ENCODE data around the gene MANEAL. TPM values are rescaled to one million over a fixed set of nuclear protein-coding genes. Genes with fewer than 3 reads are reported as not detected.

Gene MANEAL
- total RNA-seq (2022; extraction: Qiagen RNA extraction): 20.6 to 26.6 TPM (median 26.3 TPM) in 5 replicates

GRCh38 chr1:37793773-37794371, at the start of gene MANEAL:
Gene MANEAL (plus strand): TSS chr1:37793847. CDS start chr1:37794183, 336 bp downstream.

GRCh38 chr1:37764888-37765441, 28.7 kb upstream of the MANEAL start, which contains the start of gene EPHA10:
Gene EPHA10 (minus strand): TSS chr1:37765120. CDS start chr1:37765066, 54 bp downstream.

GRCh38 chr1:37807555-37808368, 14.1 kb downstream of the MANEAL start, which contains the start of the genes C1orf122 and YRDC:
Gene C1orf122 (plus strand): TSS chr1:37807790. CDS start chr1:37808405, 615 bp downstream.
Gene YRDC (minus strand): TSS chr1:37808208. CDS start chr1:37808180, 28 bp downstream.

Other genes with a start within 250 kb of the MANEAL start
- 11.7 to 17.3 TPM (median 14.4 TPM) in 5 replicates for gene SNIP1, start 239.6 kb upstream of the MANEAL start, total RNA-seq (2022; extraction: Qiagen RNA extraction)
- 0.02 to 0.27 TPM (median 0.05 TPM) in 3 of 5 replicates, not detected in the others for gene DNALI1, start 236.9 kb upstream of the MANEAL start, total RNA-seq (2022; extraction: Qiagen RNA extraction)
- gene GNL2, start 197.9 kb upstream of the MANEAL start, total RNA-seq (2022; extraction: Qiagen RNA extraction): 61.7 to 65.8 TPM (median 65.0 TPM) in 5 replicates
- gene RSPO1, start 159.0 kb upstream of the MANEAL start, total RNA-seq (2022; extraction: Qiagen RNA extraction): 0.10 to 0.15 TPM (median 0.11 TPM) in 5 replicates
- 44.5 to 49.4 TPM (median 45.8 TPM) in 5 replicates for gene CDCA8, start 101.3 kb upstream of the MANEAL start, total RNA-seq (2022; extraction: Qiagen RNA extraction)
- gene EPHA10, start 28.7 kb upstream of the MANEAL start, total RNA-seq (2022; extraction: Qiagen RNA extraction): 0.98 to 2.3 TPM (median 1.2 TPM) in 5 replicates
- 35.9 to 53.8 TPM (median 48.8 TPM) in 5 replicates for gene C1orf122, start 13.9 kb downstream of the MANEAL start, total RNA-seq (2022; extraction: Qiagen RNA extraction)
- gene YRDC, start 14.4 kb downstream of the MANEAL start, total RNA-seq (2022; extraction: Qiagen RNA extraction): 12.4 to 16.3 TPM (median 14.8 TPM) in 5 replicates
- 4.2 to 6.5 TPM (median 5.8 TPM) in 5 replicates for gene MTF1, start 65.7 kb downstream of the MANEAL start, total RNA-seq (2022; extraction: Qiagen RNA extraction)
- 4.3 to 5.4 TPM (median 4.6 TPM) in 5 replicates for gene INPP5B, start 153.2 kb downstream of the MANEAL start, total RNA-seq (2022; extraction: Qiagen RNA extraction)
- gene SF3A3, start 196.2 kb downstream of the MANEAL start, total RNA-seq (2022; extraction: Qiagen RNA extraction): 51.7 to 86.5 TPM (median 58.0 TPM) in 5 replicates
- gene FHL3, start 211.7 kb downstream of the MANEAL start, total RNA-seq (2022; extraction: Qiagen RNA extraction): 9.6 to 12.4 TPM (median 10.2 TPM) in 5 replicates
- gene UTP11, start 218.9 kb downstream of the MANEAL start, total RNA-seq (2022; extraction: Qiagen RNA extraction): 45.4 to 62.0 TPM (median 51.5 TPM) in 5 replicates

Measured in A549 treated with dexamethasone at 1 μM for 4 hours (cell line).